SIG-M5 treated with dmso at 0.1 percent for 504 hours (cell line): ENCODE results near the gene ARHGEF10L.

ENCODE experiments used
- DNase-seq: peaks from one replicate; lab custom pipeline; 2025; ENCODE audit not compliant: unreplicated experiment; lab: John Stamatoyannopoulos, UW

The ARHGEF10L gene

GRCh38 chr1:17588048-17588871 lies 48.8 kb downstream of the ARHGEF10L start:
- no peak for DNase-seq

DNA sequence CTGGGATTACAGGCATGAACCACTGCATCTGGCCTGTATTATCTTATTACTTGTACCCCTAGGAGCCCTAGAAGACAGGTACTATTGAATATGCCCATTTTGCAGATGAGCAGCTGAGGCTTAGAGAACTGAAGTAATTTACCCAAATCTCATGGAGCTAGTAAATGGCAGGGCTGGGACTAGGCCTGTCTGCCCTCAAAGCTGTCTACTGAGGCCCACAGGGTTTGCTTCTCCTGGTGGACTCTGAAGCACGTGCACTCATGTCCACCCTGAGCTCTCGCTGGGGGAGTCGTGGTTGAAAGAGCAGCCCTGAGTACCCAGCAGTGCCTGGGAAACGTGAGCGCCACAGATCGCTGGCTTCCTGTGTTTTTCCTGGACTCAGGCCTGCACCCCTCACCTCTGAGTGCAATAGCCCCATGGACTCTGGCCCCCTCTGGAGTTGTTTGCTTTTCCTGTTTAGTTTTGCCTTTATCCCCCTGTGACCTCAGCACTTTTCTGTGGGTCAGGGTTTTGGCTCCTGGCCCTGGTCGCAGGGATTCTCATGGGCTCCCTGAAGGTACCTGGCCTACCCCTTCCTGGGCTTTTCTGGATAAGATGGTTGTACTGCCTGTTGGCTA lies 52.4 kb downstream of the ARHGEF10L start:
- DNase-seq = no peak

- DNase-seq = no peak
These were observed 54.5 kb downstream of the ARHGEF10L start for GRCh38 chr1:17594026-17594425.

- DNase-seq = peak; percentile 59
These were observed 55.4 kb downstream of the ARHGEF10L start for GRCh38 chr1:17594690-17595601.

DNA sequence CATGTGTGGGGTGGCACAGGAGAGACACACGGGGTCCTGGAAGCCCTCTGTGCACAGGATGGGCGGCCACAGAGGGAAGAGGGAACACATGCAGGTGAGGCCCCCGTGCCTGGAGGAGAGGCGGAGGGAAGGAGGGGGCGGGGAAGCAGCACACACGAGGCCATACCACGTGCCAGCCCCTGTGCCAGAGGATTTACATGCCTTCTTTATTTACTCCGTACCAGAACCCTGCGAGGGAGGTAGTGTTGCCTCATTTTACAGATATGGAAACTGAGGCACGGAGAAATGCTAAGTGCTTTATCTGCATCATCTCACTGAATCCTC lies 56.1 kb downstream of the ARHGEF10L start:
- DNase-seq = no peak

- no peak for DNase-seq
These were observed 56.7 kb downstream of the ARHGEF10L start for GRCh38 chr1:17596186-17596585.

DNA sequence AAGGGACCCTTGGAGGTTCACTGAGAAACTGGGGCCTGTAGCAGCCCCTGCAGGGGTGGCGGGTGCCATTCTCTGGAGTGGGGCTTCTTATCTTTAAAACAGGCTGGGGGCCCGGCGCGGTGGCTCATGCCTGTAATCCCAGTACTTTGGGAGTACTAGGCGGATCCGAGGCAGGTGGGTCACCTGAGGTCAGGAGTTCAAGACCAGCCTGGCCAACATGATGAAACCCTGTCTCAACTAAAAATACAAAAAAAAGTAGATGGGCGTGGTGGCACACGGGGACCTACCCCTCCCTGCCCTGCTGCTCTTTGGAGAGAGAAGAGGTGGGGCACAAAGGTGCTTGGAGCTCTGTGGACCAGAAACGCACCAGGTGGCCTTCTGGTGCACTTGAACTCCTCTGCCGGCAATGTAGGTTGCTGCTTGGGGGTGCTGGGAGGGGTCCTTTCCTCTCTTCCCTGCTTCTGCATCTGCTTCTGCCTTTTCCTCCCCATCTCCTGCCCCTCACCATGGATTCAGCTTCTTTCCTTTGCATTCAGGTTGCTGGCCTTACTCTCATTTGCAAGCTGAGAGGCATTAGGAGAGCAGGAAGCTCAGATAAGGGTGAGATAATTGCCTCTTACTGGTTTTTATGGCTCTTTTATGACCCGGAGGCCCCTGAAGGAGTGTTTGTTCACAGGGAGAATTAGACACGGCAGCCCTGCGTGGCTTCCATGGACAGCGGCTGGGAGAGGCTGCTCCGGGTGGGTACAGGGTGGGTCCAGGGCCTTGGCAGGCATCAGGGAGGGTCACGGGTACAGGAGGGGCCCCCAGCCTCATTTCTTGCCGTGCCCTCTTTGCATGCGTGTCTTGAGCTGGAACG lies 57.4 kb downstream of the ARHGEF10L start:
- DNase-seq = no peak

DNA sequence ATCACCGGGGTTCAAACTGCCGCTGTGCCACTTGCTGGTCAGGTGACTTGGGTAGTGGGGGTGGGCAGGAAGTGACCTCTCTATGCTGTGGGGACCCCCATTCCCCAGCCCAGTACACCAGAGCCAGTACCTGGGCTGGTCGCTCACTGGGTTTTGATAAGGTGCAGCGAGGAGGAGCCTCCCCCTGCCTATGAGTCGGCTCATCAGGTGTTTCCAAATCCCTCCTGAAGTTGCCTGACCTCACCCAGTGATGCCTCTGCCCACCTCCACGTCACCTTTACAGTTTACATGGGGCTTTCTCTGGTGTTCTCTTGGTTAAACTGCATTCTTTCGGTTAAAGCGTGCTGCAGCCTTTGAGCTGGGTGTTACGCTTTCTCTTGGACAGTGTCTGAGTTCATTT lies 58.2 kb downstream of the ARHGEF10L start:
- DNase-seq = no peak

DNA sequence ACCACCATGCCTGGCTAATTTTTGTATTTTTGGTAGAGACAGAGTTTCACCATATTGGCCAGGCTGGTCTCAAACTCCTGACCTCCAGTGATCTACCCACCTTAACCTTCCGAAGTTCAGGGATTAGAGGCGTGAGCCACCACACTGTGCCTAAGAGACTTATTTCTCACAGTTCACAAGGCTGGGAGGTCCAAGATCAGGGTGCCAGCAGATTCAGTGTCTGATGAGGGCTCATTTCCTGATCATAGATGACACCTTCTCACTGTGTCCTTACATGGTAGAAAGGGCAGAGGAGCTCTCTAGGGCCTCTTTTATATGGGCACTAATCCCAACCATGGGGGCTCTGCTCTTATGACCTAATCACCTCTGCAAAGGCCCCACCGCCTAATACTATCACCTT lies 58.8 kb downstream of the ARHGEF10L start:
- DNase-seq = no peak

DNA sequence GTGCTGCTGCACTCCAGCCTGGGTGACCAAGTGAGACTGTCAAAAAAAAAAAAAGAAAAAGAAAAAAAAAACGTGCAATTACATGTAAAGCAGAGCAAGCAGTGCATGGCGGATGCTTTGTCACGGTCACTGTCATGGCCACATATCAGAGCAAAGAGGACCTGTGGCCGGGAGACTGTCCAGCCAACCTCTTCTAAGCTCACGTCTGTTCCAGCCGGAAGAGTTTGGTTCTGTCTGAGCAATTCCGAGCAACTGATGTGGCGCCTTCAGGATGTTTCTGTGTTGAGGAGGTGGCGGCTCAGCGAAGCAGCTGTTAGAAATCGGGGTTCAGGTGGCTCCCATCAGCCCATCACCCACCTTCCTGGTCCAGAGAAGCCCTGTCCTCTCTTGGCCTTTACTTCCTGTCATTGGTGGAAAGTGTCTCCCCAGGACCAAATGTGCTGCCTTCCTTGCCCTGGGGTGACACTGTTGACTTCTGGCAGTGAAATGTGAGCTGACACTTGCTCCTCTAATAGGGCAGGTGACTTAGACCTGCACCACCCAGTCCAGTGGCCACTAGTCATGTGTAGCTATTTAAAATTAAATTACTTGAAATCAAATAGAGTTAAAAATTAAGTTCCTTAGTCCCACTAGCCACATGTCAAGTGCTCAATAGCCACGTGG lies 59.9 kb downstream of the ARHGEF10L start:
- no peak for DNase-seq

GRCh38 chr1:17599954-17600300 lies 60.4 kb downstream of the ARHGEF10L start:
- no peak for DNase-seq

DNA sequence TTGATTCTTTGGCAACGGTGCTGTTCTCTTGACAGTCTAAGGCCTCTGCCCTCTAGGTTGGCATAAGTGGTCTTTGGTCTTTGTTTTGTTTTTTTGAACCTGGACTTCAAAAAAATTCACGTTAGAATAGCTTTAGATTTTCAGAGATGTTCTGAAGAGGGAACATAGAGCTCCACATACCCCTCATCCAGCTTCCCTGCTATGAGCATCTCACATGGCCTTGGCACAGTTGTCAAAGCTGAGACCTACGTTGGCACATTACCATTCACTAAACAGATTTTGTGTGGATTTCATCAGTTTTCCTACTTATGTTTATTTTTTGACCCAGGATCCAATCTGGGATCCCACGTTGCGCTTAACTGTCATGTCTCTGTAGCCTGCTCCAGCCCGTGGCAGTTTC lies 60.8 kb downstream of the ARHGEF10L start:
- DNase-seq = no peak

GRCh38 chr1:17601643-17602382 lies 62.3 kb downstream of the ARHGEF10L start:
- DNase-seq = no peak

DNA sequence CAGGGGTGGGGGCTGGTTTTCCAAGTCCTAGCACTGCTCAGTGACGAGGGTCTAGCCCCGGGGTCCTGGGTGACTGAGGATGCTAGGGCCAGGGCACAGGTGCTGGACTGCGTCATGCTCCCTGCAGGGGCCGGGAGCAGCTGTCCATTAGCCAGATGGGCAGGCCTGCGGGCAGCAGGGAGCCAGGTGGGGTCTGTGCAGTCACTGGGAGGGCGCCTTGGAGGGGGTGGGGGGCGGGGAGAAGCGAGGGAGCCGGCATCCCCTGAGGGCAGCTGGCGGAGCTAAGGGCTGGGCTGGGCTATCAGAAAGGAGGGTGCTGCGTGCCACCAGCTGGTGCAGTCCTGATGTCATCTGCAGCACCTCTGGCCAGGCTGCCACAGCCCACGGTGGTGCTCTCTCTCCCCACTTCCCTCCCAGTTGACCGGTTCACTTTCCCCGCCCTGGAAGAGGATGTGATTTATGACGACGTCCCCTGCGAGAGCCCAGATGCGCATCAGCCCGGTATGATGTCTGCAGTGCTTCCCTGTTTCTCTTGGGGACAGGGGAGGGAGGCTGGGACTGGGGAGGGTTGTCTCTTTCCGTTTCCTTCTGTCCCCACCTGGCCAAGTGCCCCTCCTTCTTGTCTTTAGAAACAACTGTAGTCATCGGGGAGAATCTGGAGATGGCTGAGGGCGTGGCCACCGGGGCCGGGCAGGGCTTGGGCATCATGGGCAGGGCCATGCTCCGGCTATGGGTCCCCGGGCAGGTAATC lies 63.8 kb downstream of the ARHGEF10L start:
- DNase-seq = no peak

DNA sequence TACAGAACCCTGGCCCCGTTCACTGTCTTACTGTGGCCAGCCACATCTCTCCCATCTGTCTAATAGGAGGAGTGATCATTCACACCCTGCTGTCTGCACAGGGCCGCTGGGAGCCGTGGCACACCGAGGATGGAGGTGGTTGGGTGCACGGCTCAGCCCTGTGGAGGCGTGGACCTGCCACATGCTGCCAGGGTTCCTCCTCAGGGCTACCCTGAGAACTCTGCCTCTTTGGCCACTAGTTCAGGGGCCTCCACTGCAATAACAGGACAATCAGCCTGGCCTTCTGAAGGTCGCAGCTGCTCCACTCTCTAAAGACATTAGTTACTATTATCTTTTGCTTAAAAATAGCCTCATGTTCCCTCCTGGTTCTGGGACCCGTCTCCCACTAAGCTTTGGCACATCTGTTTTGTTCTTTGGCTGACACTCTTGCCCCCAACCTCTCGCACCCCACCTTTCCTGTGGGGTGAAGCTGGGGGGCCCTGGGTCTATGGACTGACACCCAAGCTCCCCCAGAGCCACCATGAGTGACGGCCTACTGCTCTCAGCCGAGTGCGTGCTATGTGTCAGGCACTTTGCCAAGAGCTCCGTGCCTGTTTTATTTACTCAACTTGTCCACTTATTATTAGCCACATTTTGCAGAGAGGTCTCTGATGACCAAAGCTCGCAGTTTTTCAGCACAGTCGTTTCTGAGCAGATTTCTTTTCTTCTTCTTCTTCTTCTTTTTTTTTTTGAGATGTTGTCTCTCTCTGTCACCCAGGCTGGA lies 66.3 kb downstream of the ARHGEF10L start:
- DNase-seq = no peak

GRCh38 chr1:17606826-17607440 lies 67.4 kb downstream of the ARHGEF10L start:
- DNase-seq = peak; percentile 43

- DNase-seq = no peak
These were observed 68.4 kb downstream of the ARHGEF10L start for GRCh38 chr1:17607644-17608581.
